LNCaP clone FGC (cell line): ENCODE measurements around the gene ACTL8.

ENCODE experiments used
- DNase-seq: peaks from one replicate; pipeline ENCODE4 v3.0.0-alpha.2; 2011; ENCODE audit warnings: low read depth
- H3K4me3 ChIP-seq: 2 replicates; pipeline ENCODE4 v1.5.1; 2011; ENCODE audit warnings: mild to moderate bottlenecking, low read depth, low read length, control low read depth
- CTCF ChIP-seq: IDR thresholded peaks from 2 replicates; pipeline ENCODE4 v1.5.1; 2012; ENCODE audit warnings: mild to moderate bottlenecking; ENCODE audit not compliant: control insufficient read depth, insufficient read depth; ENCODE audit errors: extremely low read depth

Gene ACTL8

GRCh38 chr1:17752356-17752755, 2.8 kb upstream of the ACTL8 start:
- DNase-seq, result no peak
- no peak overlapping the region for H3K4me3 ChIP-seq
- TF ChIP-seq CTCF, result no peak

GRCh38 chr1:17757426-17757825, 2.3 kb downstream of the ACTL8 start:
- TF ChIP-seq CTCF, result no peak
- no peak for DNase-seq
- H3K4me3 ChIP-seq, result no peak overlapping the region

DNA sequence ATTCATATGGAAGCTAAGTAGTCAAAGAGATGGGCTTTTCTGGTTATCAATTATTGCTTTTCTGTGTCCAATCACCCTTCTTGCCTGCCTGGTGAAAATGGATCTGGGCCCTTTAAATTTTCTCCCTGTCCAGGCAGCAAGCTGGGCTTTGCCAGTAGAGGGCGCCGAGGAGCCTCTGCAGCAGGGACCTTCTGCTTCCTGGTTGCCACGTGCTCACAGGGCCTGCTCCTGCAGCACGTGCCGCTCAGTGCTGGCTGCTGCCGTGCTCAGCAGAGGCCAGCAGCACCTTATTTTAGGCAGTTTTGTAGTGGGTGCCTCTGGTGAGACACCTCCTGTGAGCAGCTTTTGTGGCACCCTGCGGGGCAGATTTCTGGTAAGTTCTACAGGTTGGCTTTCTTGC, 4.0 kb downstream of the ACTL8 start:
- TF ChIP-seq CTCF, result no peak
- no peak for DNase-seq
- H3K4me3 ChIP-seq, result no peak overlapping the region

GRCh38 chr1:17762313-17762712, 7.2 kb downstream of the ACTL8 start:
- no peak for DNase-seq
- TF ChIP-seq CTCF, result no peak
- no peak overlapping the region for H3K4me3 ChIP-seq

- TF ChIP-seq CTCF, result no peak
These were observed 8.3 kb downstream of the ACTL8 start for GRCh38 chr1:17763417-17763816.

GRCh38 chr1:17763995-17764394, 8.9 kb downstream of the ACTL8 start:
- H3K4me3 ChIP-seq, result no peak overlapping the region

More at GRCh38 chr1:17763417-17763816, 8.3 kb downstream of the ACTL8 start:
- H3K4me3 ChIP-seq, result no peak overlapping the region
- DNase-seq, result no peak

GRCh38 chr1:17764591-17764990, 9.5 kb downstream of the ACTL8 start:
- no peak for TF ChIP-seq CTCF
- no peak for DNase-seq
- H3K4me3 ChIP-seq, result no peak overlapping the region

More at GRCh38 chr1:17763995-17764394, 8.9 kb downstream of the ACTL8 start:
- no peak for DNase-seq
- no peak for TF ChIP-seq CTCF
